ENCODE data around the gene FSIP1.

Gene FSIP1

DNA sequence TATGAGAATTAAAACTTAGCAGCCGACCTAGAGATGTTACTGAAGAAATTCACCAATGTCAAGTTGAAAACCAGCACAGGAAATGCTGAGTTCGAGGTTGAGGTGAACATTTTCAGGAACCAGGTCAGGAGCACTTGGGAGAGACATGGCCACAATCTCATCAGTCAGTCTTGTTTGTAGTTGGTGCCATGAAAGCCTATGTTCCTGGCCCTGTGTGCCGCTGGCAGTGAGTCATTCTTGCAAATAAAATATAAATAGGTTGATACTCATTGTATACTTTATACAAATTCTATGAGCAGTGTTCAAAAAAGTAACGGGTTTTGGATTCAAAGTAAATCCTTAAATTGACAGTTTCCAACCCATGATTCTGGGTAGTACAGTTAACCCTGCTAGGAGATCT, 1.5 kb upstream of the FSIP1 start:
- H4K91ac ChIP-seq (ENCODE audit: low read length) = no peak overlapping the region
- H3K9ac ChIP-seq (ENCODE audit: low read length) = peak overlapping the region; percentile 95
- no peak overlapping the region for H2BK12ac ChIP-seq (ENCODE audit: low read length in 2 of 2)
- no peak overlapping the region for H3K27ac ChIP-seq (ENCODE audit: low read length, poor library complexity, severe bottlenecking)
- H4K8ac ChIP-seq (ENCODE audit: low read length) = no peak overlapping the region
- H2BK5ac ChIP-seq (ENCODE audit: low read depth, low read length, poor library complexity, severe bottlenecking) = no peak overlapping the region
- no peaks in the 10 kb centered on the region for H3K27me3 ChIP-seq (ENCODE audit: control insufficient read depth in 1 of 2, insufficient read depth in 1 of 2, low read length in 2 of 2)
- 55% methylated on average over 2 of the region's 4 CpGs for WGBS
- no peak overlapping the region for H2BK15ac ChIP-seq (ENCODE audit: low read depth, poor library complexity, severe bottlenecking)
- no peak overlapping the region for H3K14ac ChIP-seq (ENCODE audit: low read length in 2 of 2)
- no peaks in the 10 kb centered on the region for H3K36me3 ChIP-seq (ENCODE audit: control insufficient read depth in 1 of 2, insufficient read depth in 2 of 2, low read depth in 1 of 2, low read length in 2 of 2)
- no peak overlapping the region for H2BK120ac ChIP-seq (ENCODE audit: low read depth, low read length)
- H3K4ac ChIP-seq (ENCODE audit: low read depth in 1 of 2, low read length in 2 of 2) = no peak overlapping the region
- H3K79me1 ChIP-seq (replicated peaks; ENCODE audit: low read length, poor library complexity, severe bottlenecking) = peaks cover 10% of the 10 kb centered on the region
- no peaks in the 10 kb centered on the region for H3K9me3 ChIP-seq (ENCODE audit: control insufficient read depth, low read length)
- H3K18ac ChIP-seq (ENCODE audit: low read depth in 1 of 2, low read length in 2 of 2) = no peak overlapping the region
- no peak overlapping the region for H2AFZ ChIP-seq (ENCODE audit: low read depth, low read length)
- DNase-seq = peak; percentile 52
- peak overlapping the region in 1 of 2 experiments; percentile 94 for H3K4me3 ChIP-seq (ENCODE audit: insufficient read depth in 1 of 2, low read depth in 1 of 2, low read length in 2 of 2)
- no peak overlapping the region for H2AK5ac ChIP-seq (ENCODE audit: low read length, severe bottlenecking)
- H3K4me1 ChIP-seq (ENCODE audit: control insufficient read depth, insufficient read depth, low read depth, low read length) = peaks cover 9% of the 10 kb centered on the region
- H3K23ac ChIP-seq (ENCODE audit: low read length in 2 of 2) = no peak overlapping the region
- H3K4me2 ChIP-seq (ENCODE audit: low read length, poor library complexity, severe bottlenecking) = peak overlapping the region; percentile 42

DNA sequence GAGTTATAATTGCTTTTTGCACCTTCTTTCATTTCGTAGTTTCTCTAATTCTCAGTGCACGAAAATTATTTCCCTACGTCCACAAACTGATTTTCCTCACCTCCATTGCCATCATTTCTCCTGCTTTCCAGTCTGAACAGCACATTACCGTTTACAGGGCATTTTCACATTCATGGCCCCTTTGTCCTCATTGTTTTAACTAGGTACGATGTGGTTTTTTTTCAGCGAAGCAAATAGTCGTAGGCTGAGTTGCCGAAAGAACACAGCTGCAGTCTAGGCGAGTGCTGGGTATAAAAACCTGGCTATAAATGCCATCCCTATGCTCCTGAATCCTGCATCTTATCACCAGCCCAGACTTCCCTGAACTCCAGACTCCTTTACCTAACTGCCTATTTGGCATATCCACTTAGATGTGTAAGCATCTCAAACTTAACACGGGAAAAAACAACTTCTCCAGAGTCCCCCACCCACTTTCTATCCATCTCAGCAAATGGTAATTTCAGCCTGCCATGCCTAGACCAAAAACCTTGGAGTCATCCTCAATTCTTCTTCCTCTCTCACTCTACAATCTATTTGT, 691 bp upstream of the FSIP1 start:
- Histone ChIP-seq H3K4ac (ENCODE audit: low read depth in 1 of 2, low read length in 2 of 2) (peak overlapping the region in 1 of 2 experiments; percentile 0), H3K4me3 (ENCODE audit: insufficient read depth in 1 of 2, low read depth in 1 of 2, low read length in 2 of 2) (peak overlapping the region in 1 of 2 experiments; percentile 94), H2BK12ac (ENCODE audit: low read length in 2 of 2) (peak overlapping the region in 1 of 2 experiments; percentile 42), H3K23ac (ENCODE audit: low read length in 2 of 2) (no peak overlapping the region), H3K4me2 (ENCODE audit: low read length, poor library complexity, severe bottlenecking) (peak overlapping the region; percentile 42), H3K4me1 (ENCODE audit: control insufficient read depth, insufficient read depth, low read depth, low read length) (peaks cover 6% of the 10 kb centered on the region), H3K18ac (ENCODE audit: low read depth in 1 of 2, low read length in 2 of 2) (peak overlapping the region in 1 of 2 experiments; percentile 57), H2BK120ac (ENCODE audit: low read depth, low read length) (no peak overlapping the region), H3K79me1 (replicated peaks; ENCODE audit: low read length, poor library complexity, severe bottlenecking) (peaks cover 10% of the 10 kb centered on the region), H3K27ac (ENCODE audit: low read length, poor library complexity, severe bottlenecking) (peak overlapping the region; percentile 79), H2BK5ac (ENCODE audit: low read depth, low read length, poor library complexity, severe bottlenecking) (no peak overlapping the region), H4K91ac (ENCODE audit: low read length) (no peak overlapping the region), H3K27me3 (ENCODE audit: control insufficient read depth in 1 of 2, insufficient read depth in 1 of 2, low read length in 2 of 2) (no peaks in the 10 kb centered on the region), H3K9ac (ENCODE audit: low read length) (peak overlapping the region; percentile 95), H3K14ac (ENCODE audit: low read length in 2 of 2) (no peak overlapping the region), H2AFZ (ENCODE audit: low read depth, low read length) (no peak overlapping the region), H2AK5ac (ENCODE audit: low read length, severe bottlenecking) (peak overlapping the region; percentile 18), H4K8ac (ENCODE audit: low read length) (peak overlapping the region; percentile 38), H2BK15ac (ENCODE audit: low read depth, poor library complexity, severe bottlenecking) (no peak overlapping the region), H3K9me3 (ENCODE audit: control insufficient read depth, low read length) (no peaks in the 10 kb centered on the region), H3K36me3 (ENCODE audit: control insufficient read depth in 1 of 2, insufficient read depth in 2 of 2, low read depth in 1 of 2, low read length in 2 of 2) (no peaks in the 10 kb centered on the region)
- DNase-seq = peak; percentile 27
- WGBS = 5% methylated on average over 10 of the region's 10 CpGs

DNA sequence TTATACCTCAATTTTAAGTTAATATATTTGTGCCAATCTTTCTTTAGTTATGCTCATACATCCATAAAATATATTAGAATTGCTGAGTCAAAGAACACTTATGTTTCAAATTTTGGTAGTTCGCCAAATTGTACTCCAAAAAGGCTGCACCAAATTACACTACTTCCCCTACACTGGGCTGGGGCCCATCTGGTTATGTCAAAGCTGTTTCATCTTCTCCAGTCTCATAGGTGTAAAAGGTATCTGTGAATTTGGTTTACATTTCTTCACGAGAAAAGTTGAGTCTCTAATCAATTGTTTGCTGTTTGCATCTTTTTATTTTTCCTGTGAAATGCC, 706 bp downstream of the FSIP1 start:
- Histone ChIP-seq H3K4me2 (ENCODE audit: low read length, poor library complexity, severe bottlenecking) (peak overlapping the region; percentile 32), H3K18ac (ENCODE audit: low read depth in 1 of 2, low read length in 2 of 2) (no peak overlapping the region), H3K9me3 (ENCODE audit: control insufficient read depth, low read length) (no peaks in the 10 kb centered on the region), H3K4ac (ENCODE audit: low read depth in 1 of 2, low read length in 2 of 2) (no peak overlapping the region), H4K8ac (ENCODE audit: low read length) (no peak overlapping the region), H3K36me3 (ENCODE audit: control insufficient read depth in 1 of 2, insufficient read depth in 2 of 2, low read depth in 1 of 2, low read length in 2 of 2) (no peaks in the 10 kb centered on the region), H2AK5ac (ENCODE audit: low read length, severe bottlenecking) (no peak overlapping the region), H3K79me1 (replicated peaks; ENCODE audit: low read length, poor library complexity, severe bottlenecking) (peaks cover 10% of the 10 kb centered on the region), H3K4me1 (ENCODE audit: control insufficient read depth, insufficient read depth, low read depth, low read length) (peaks cover 3% of the 10 kb centered on the region), H3K23ac (ENCODE audit: low read length in 2 of 2) (no peak overlapping the region), H3K14ac (ENCODE audit: low read length in 2 of 2) (no peak overlapping the region), H2BK120ac (ENCODE audit: low read depth, low read length) (no peak overlapping the region), H4K91ac (ENCODE audit: low read length) (no peak overlapping the region), H2BK15ac (ENCODE audit: low read depth, poor library complexity, severe bottlenecking) (no peak overlapping the region), H3K27me3 (ENCODE audit: control insufficient read depth in 1 of 2, insufficient read depth in 1 of 2, low read length in 2 of 2) (no peaks in the 10 kb centered on the region), H2BK12ac (ENCODE audit: low read length in 2 of 2) (no peak overlapping the region), H3K4me3 (ENCODE audit: insufficient read depth in 1 of 2, low read depth in 1 of 2, low read length in 2 of 2) (peak overlapping the region in 1 of 2 experiments; percentile 94), H3K9ac (ENCODE audit: low read length) (peak overlapping the region; percentile 63), H2AFZ (ENCODE audit: low read depth, low read length) (no peak overlapping the region), H3K27ac (ENCODE audit: low read length, poor library complexity, severe bottlenecking) (peak overlapping the region; percentile 10), H2BK5ac (ENCODE audit: low read depth, low read length, poor library complexity, severe bottlenecking) (no peak overlapping the region)
- no peak for DNase-seq
- 67% methylated on average over 2 of the region's 2 CpGs for WGBS

DNA sequence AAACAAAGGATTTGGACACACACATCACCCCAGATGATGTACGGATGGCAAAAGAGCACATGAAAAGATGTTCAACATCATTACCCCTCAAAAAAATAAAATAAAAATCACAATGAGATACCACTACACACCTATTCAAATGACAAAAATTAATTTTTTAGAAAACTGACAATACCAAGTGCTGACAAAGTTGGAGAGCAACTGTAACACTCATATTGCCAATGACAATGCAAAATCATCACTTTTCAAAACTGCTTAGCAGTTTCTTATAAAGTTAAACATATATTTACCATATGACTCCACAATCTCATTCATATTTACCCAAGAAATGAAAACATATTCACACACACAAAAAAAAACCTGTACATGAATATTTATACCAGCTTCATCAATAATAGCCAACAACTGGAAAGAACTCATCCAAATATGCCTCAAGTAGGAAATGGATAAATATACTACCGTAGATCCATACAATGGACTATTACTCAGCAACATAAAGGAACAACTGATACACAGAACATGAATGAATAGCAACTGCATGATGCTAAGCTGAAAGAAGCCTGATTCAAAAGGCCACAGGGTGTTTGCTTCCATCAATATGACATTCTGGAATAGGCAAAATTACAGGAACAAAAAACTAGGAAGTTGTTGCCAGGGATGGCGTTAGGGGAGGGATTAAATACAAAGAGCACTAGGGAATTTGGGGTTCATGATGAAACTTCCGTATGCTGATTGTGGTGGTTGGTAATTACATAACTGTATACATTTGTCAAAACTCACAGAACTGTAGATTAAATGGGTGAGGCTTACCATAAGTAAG, 1.3 kb downstream of the FSIP1 start:
- Histone ChIP-seq H2BK12ac (ENCODE audit: low read length in 2 of 2) (no peak overlapping the region), H3K9ac (ENCODE audit: low read length) (no peak overlapping the region), H3K79me1 (replicated peaks; ENCODE audit: low read length, poor library complexity, severe bottlenecking) (peaks cover 12% of the 10 kb centered on the region), H3K4me3 (ENCODE audit: insufficient read depth in 1 of 2, low read depth in 1 of 2, low read length in 2 of 2) (no peak overlapping the region), H3K18ac (ENCODE audit: low read depth in 1 of 2, low read length in 2 of 2) (no peak overlapping the region), H3K36me3 (ENCODE audit: control insufficient read depth in 1 of 2, insufficient read depth in 2 of 2, low read depth in 1 of 2, low read length in 2 of 2) (no peaks in the 10 kb centered on the region), H3K27me3 (ENCODE audit: control insufficient read depth in 1 of 2, insufficient read depth in 1 of 2, low read length in 2 of 2) (no peaks in the 10 kb centered on the region), H2BK5ac (ENCODE audit: low read depth, low read length, poor library complexity, severe bottlenecking) (no peak overlapping the region), H3K23ac (ENCODE audit: low read length in 2 of 2) (no peak overlapping the region), H2BK15ac (ENCODE audit: low read depth, poor library complexity, severe bottlenecking) (no peak overlapping the region), H3K4me2 (ENCODE audit: low read length, poor library complexity, severe bottlenecking) (no peak overlapping the region), H3K9me3 (ENCODE audit: control insufficient read depth, low read length) (no peaks in the 10 kb centered on the region), H3K4ac (ENCODE audit: low read depth in 1 of 2, low read length in 2 of 2) (no peak overlapping the region), H2BK120ac (ENCODE audit: low read depth, low read length) (no peak overlapping the region), H3K27ac (ENCODE audit: low read length, poor library complexity, severe bottlenecking) (no peak overlapping the region), H4K8ac (ENCODE audit: low read length) (no peak overlapping the region), H2AFZ (ENCODE audit: low read depth, low read length) (no peak overlapping the region), H2AK5ac (ENCODE audit: low read length, severe bottlenecking) (no peak overlapping the region), H3K14ac (ENCODE audit: low read length in 2 of 2) (no peak overlapping the region), H4K91ac (ENCODE audit: low read length) (no peak overlapping the region), H3K4me1 (ENCODE audit: control insufficient read depth, insufficient read depth, low read depth, low read length) (peaks cover 3% of the 10 kb centered on the region)
- 90% methylated on average over 3 of the region's 4 CpGs for WGBS
- DNase-seq = no peak
